GM12875 (cell line): Measurements from ENCODE around the gene TENT4A.

Source experiments
- H3K4me3 ChIP-seq: one replicate; pipeline ENCODE4 v1.5.1; 2011; ENCODE audit warnings: low read depth, low read length, control low read depth
- TF ChIP-seq, protein P1 (sequence below): IDR thresholded peaks from 2 replicates; pipeline ENCODE4 v1.5.1; 2011; ENCODE audit warnings: low read depth, mild to moderate bottlenecking, control low read depth, inconsistent platforms, low read length, moderate library complexity, borderline replicate concordance; ENCODE audit not compliant: insufficient read depth

TENT4A gene

DNA sequence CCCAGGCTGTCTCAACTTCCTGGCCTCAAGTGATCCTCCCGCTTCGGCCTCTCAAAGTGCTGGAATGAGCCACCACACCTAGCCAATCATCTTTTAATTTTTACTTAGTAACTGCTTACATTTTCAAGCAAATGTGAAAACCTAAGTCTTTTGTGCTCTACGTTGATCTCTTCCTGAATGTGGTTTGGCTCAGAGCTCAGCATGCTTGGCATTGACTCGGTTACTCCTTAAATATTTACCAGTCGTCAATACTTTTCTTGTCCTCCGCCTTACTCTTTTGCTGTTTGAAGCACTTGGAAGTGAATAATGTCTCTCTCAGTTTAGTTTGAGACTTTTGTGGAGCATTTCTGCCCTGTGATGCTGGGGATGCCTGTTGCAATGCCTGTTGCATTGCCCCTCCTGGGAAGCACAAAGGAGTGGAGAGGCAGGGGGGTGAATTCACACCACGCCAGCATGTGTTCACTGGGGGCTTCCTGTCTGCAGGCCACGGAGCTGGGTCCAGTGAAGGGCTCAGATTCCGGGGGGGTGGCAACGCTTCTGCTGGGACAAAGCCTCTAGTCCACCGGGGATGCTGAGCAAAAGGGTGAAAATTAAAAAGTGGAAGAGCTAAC lies 13.1 kb upstream of the TENT4A start:
- H3K4me3 ChIP-seq, result no peak overlapping the region
- TF ChIP-seq, protein P1, sequence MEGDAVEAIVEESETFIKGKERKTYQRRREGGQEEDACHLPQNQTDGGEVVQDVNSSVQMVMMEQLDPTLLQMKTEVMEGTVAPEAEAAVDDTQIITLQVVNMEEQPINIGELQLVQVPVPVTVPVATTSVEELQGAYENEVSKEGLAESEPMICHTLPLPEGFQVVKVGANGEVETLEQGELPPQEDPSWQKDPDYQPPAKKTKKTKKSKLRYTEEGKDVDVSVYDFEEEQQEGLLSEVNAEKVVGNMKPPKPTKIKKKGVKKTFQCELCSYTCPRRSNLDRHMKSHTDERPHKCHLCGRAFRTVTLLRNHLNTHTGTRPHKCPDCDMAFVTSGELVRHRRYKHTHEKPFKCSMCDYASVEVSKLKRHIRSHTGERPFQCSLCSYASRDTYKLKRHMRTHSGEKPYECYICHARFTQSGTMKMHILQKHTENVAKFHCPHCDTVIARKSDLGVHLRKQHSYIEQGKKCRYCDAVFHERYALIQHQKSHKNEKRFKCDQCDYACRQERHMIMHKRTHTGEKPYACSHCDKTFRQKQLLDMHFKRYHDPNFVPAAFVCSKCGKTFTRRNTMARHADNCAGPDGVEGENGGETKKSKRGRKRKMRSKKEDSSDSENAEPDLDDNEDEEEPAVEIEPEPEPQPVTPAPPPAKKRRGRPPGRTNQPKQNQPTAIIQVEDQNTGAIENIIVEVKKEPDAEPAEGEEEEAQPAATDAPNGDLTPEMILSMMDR, result no peak

DNA sequence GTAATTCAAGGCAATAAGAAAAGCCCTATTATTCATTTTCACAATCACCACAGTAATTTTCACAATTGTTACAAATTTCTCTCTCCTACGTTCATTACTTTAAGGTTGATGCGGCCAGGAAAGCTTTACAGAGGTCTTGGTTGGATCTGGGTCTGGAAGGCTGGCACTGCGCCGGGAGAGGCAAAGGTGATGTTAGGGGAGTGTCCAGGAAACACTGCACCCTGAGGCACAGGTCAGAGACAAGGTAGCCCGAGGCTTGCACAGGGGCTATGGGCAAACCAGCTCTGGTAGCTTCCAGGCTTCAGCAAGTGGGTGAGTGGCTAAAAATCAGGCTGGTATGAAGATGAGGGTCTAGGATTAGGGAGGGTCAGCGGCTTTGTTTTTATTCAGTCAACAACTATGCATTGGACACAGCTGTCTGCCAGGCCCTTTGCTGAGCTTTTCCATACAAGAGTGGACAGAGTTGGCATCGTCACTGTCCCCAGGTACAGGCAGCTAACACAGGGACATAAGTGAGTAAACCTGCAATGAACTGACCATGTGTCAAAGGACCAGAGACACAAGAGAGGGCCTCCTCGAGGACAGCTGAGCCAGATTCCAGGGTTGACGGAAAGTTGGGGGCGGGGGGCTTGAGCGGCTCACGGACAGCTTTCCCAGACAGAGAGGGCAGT lies 12.4 kb upstream of the TENT4A start:
- no peak overlapping the region for H3K4me3 ChIP-seq
- TF ChIP-seq, protein P1, result no peak

DNA sequence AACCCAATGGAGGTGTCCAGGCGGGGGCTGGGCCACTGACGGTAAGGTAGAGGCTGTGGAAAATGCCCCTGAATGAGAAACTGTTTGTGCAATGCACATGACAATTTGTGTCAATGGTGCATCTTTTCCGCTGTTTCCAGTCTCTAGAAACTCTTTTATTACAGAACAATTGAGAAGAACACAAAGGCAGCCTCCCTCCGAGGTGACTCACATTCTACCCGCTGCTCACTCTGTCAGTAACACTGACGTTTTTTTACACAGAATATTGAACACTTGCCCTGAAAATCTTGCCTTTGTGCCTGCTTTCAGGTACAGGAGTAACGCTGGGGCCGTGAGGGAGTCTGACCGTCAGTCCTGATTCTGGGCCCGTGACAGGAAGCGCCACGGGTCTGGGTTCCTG lies 11.7 kb upstream of the TENT4A start:
- no peak overlapping the region for H3K4me3 ChIP-seq
- TF ChIP-seq, protein P1, result no peak

DNA sequence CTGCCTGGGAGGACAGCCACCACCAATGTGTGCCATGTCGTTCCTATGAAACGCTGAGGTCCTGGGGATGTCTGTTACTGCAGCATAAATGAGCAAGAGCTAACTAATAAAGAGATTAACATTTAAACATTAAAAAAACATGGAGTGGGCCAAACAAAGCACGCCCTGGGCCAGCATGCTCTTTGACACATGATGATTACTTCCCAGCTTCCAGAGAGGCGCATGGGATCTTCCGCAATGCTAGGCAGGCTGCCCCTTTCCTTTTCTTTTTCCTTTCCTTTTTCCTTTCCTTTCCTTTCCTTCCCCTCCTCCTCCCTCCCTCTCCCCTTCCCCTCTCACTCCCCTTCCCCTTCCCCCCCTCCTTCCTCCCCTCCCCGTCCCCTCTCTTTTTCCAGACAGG lies 10.6 kb upstream of the TENT4A start:
- TF ChIP-seq, protein P1, result no peak
- H3K4me3 ChIP-seq, result no peak overlapping the region

DNA sequence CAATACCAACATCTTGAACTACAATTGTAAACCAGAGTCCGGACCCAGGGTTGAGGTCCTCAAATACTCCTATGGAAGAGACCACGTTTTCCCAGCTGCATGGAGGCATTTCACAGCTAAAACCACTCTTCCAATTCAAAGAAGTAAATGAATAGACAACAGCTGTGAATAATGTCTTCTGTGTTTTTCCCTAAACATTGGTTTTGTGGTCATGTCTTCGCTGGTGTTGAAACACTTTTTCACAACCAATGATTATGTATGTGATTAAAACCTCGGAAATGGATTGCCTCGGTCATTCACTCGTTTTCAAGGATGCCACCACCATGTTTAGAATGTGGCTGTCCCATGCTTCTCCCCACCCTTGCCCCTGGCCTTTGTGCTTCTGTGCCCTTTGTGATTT lies 9.4 kb upstream of the TENT4A start:
- H3K4me3 ChIP-seq, result no peak overlapping the region

DNA sequence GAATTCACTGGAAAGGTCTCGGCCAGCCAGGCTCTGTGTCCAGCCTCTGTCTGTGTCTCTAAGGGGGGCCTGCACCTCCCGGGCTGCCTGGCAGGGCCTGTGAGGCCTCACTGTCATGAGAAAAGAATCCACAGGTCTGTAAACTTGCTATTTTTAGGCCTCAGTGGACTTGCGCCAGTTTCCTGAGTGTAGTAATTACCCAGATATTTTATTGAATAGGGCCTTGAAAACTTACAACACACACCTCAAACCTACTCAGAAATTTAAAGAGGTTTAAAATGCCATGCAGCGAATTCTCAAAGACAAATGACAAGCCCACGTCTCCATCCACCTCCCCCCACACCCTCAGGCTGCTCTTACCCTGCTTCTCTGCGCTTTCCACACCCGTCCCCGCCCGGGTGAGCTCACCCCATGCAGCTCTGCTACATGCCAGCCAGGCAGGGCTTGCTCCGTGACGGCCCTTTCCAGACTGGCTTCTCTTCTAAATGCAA lies 8.8 kb upstream of the TENT4A start:
- no peak overlapping the region for H3K4me3 ChIP-seq
- TF ChIP-seq, protein P1, result no peak

More for the DNA sequence above, 9.4 kb upstream of the TENT4A start:
- TF ChIP-seq, protein P1, result no peak

DNA sequence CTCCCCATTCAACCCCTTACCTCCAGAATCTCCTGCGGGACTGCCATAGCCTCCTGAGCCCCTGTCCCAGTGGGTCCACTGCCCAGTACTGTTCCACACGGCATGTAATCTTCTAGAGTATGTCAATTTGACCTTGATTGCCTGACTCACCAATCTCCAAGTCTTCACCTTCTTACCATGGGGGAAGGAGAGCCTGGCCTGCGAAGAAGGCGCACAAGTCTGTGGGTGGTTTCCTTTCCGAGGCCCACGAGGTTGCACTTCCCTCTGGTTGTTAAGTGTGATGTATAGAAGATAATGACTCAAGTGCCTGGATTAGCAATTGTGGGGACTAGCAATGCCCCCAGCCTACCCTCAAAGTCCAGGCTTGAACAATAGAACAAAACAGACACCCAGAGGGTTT lies 8.1 kb upstream of the TENT4A start:
- no peak overlapping the region for H3K4me3 ChIP-seq

More for the DNA sequence above, 8.1 kb upstream of the TENT4A start:
- TF ChIP-seq, protein P1, result no peak
